Superior temporal gyrus (tissue), 1 donor: ENCODE data around the gene QKI.

Experiments
- DNase-seq: peaks from one replicate; pipeline ENCODE4 v3.0.0-alpha.2; 2016; ENCODE audit errors: extremely low spot score

The QKI gene

DNA sequence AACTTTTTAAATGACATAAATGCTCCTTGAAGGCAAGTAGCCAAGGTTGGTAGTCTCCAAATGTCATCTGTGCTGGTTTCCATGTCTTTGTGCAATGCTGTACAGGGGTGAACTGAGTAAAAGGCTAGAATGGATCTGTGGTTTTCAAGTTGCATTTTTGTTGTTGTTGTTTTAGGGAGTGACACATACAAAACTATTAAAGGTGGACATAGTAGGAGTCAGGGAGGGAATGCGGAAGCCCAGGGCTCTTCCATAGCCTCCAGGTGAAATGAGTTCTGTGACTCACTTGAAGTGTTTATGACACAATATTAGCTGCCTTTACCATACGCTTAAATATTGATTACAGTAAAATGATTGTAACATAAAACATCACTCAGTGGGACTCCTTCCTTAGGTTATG, 22.5 kb upstream of the QKI start:
- no peak for DNase-seq

DNA sequence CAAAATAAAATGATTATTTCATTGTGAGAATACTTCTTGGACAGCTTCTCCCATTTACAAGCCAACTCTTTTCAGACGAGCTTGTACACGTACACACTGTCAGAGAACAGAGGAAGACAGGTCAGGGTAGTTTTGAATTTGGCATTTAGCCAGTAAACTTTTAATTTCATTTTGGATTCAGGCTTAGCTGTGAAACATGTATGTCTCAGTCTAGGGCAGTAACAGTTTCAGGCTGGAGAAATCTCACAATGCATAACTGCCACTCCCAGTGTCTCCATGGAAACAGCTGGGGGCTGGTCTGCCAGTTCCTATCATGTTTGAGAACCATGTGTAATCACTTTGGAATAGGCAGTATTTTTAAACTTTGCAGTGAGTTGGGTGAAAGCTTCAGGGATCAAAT, 22.0 kb upstream of the QKI start:
- peak; percentile 45 for DNase-seq

- no peak for DNase-seq
These were observed 20.6 kb upstream of the QKI start for GRCh38 chr6:163393923-163394322.

DNA sequence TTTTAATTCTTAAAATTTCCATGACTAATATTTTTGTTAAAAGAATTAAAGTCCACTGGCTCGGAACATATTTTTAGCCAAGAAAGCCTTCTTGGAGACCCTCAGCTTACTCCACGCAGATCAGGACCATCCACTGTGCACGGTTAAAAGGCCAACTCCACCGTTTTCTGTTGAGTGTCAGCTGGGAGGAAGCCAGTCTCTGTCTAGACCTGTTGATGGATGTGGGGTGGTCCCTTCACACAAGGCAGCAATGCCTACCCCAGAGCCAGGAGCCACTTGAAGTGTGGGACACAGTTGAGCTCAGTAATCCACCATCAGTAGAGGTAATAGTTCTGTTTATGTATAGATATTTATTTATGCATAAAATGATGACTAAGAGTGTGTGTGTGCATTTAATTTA, 19.9 kb upstream of the QKI start:
- no peak for DNase-seq

DNA sequence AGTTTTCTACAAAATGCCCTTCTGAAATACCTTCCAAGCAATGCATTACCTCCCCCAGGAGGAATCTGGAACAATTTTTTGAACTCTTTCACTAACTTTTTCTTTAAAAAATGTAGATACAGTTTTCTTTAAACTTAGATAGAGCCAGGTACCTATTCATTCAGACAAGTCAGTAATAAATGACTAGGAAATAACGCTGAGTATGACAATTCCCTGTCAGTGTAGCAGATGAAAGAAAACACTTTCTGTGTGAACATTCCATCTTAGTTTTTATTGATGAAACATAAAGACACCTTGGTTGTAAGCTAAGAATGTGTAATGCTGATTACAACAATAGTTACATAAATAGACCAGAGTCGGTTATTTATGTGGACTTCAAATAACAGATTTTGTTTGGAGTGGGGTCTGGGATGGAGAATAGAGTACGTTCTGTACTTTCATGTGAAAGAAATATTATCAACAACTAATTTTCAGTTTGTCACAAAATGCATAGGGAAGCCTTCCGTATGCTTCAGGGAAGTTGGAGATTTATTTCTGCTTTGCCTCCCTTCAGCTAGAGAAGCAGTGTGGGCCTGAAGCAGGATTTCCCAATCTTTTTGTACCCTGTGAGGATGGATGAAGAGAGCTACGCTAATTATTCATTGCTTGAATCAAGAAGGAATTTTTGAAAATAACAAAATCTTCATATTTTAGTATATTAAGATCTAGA, 19.2 kb upstream of the QKI start:
- DNase-seq: peak; percentile 63

- DNase-seq: peak; percentile 78
These were observed 18.7 kb upstream of the QKI start for GRCh38 chr6:163395831-163396185.

DNA sequence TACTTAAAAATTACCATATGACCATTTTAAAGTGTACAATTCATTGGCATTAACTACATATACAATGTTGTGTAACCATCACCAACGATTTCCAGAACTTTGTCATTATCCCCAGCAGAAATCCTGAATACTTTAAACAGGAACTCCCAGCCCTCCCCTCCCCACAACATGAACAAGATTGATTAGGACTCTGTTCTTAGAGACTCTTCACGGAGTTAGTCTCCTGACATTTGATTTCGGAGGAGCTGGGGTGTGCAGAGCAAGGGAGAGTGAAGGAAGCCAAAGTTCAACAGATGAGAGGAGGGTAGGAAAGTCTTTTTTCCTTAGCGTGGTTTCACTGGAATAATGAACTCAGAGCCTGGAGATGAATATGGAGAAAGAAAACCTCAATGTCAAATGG, 17.2 kb upstream of the QKI start:
- no peak for DNase-seq

- DNase-seq: peak; percentile 50
These were observed 16.4 kb upstream of the QKI start for GRCh38 chr6:163398115-163398514.

DNA sequence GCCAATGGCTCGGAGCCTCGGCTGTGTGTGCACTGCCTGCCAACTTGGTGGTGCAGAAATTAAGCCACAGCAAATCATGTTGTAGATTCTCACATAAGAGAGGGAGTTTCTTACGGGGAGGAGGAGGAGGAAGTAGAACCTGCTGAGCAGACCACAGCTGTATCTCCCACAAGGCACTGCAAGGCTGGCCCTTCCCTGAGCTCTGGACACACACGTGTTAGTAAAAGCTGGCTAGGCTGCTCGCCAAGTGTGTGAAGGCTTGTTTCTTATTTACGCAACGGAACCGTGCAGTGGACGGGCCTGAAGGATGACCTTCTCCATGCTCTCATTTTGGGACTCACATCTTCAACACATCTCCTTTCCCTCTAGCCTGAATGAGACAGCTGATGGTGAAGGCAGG, 15.7 kb upstream of the QKI start:
- peak; percentile 71 for DNase-seq

- DNase-seq: no peak
These were observed 14.0 kb upstream of the QKI start for GRCh38 chr6:163400509-163400908.

- peak; percentile 8 for DNase-seq
These were observed 13.3 kb upstream of the QKI start for GRCh38 chr6:163401039-163401885.

DNA sequence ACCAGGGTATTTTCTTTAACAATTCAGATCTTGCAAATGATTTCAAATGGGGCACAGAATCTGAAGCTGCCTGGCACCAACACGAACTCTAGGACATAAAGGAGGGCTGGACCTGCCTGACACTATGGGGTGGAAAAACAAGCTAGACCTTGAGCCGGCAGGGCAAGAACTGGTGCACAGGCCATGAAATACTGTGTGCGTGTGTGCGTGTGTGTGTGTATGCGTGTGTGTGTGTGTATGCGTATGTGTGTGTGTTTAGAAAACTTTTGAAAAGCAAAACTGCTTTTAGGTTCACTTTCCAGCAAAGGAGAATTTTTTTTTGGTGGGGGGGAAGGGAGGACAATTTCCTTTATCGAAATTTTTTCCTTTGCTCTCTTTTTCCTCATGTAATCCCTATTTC, 11.9 kb upstream of the QKI start:
- DNase-seq: no peak

GRCh38 chr6:163404825-163405265, 9.7 kb upstream of the QKI start:
- DNase-seq: peak; percentile 79

- DNase-seq: peak; percentile 82
These were observed 8.9 kb upstream of the QKI start for GRCh38 chr6:163405412-163406309.

DNA sequence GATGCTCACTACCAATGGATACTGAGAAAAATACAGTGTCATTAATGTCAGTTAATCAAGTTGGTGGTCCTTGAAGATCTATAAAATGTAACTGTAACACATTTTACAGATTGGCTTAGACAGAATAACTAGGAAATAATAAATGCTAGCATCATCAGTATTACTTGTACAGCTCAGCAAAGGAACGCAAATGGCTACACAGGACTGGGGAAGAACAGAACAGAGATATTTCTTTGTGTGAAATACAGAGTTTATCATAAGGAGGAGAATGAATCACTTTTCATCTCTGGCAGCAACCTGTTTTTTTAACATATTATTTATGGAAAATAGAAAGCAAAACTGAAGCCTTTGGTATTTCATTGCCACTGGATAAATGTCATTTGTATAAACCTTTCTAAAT, 8.2 kb upstream of the QKI start:
- DNase-seq: peak; percentile 75

DNA sequence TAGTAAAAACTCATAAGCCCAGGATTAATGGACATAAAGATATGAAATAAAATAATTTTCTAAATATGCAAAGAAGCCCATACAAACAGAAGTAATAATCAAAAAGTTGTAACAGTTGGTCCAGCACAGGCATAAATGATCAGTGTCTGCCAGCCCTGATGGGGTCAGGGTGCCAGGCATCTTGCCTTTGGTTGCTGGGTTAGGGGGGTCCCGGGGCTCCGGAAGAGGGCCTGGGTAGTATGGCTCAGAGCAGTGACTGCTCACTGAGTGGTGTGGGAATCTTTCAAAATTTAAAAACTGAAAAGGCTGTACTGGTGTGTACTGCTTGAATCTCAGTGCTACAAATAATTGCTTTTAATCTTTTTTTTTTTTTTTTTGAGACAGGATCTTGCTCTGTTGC, 7.7 kb upstream of the QKI start:
- no peak for DNase-seq

DNA sequence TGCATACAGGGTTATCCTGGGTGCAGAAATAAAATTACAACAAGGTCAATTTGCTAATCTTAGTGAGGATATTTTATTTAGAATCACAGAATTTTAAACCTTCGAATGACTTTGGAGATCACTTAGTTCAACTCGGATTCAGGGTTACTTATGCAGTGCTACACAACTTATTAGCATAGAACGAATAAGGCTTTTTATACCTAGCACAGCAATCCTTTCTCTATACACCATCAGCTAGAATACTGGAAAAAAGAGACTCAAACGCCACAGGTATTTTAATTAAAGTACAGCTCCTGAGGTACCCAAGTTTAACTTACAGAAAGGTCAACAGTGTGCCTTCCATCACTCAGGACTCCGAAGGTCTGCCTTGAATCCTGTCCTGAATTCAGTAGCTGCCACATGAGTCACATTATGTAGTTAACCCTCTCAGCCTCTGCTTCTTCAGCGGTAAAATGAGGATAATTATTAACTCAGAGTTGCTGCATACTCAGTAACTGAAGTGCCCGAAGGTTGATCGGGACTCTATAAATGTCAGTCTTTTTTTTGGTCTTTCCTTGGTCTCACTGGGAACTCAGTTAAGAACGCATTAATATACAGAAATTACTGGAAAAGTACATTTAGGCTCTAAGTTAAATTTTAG, 6.0 kb upstream of the QKI start:
- no peak for DNase-seq

GRCh38 chr6:163409712-163410111, 4.8 kb upstream of the QKI start:
- no peak for DNase-seq

GRCh38 chr6:163412341-163412740, 2.2 kb upstream of the QKI start:
- peak; percentile 76 for DNase-seq

DNA sequence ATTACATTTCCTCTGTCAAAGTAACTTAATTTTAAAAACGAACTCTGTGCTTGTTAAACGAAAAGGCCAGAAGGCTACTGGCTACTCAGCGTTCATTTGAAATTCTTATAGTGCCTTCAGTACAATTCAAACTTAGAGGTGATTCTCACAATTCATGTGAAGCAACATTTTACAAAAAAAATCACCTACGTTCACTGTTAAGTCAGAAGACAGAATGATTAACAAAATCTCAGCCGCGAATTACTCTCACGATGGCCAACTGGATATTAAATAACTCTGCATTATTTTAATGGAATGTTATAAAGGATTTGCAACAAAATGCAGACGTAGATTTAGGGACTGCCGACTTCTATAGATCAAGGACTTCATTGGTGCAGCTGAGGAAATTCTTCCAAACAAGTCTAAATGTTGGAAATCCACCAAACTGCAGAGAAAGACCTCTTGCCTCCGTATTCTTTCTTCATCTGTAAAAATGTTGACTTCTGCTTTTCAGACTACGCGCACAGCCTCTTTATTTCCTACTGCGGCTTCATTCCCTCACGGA, 1.6 kb upstream of the QKI start:
- DNase-seq: peak; percentile 88

GRCh38 chr6:163413345-163414116, 987 bp upstream of the QKI start:
- peak; percentile 93 for DNase-seq
